SK-N-SH treated with all-trans-retinoic acid at 6 μM for 48 hours (cell line): ENCODE results near the gene DDA1.

Experiments used
- ATAC-seq: fragments of 200-7000 bp; cut with Tn5 transposase; 3 replicates; pipeline ENCODE4 v1.9.1; 2020; ENCODE audit warnings: mild to moderate bottlenecking, moderate library complexity
- ARNTL ChIP-seq: fragments of 450-650 bp; formaldehyde crosslinking; IDR thresholded peaks from 2 replicates; pipeline ENCODE4 v1.5.0; 2020; ENCODE audit warnings: low read depth, mild to moderate bottlenecking, moderate library complexity, borderline replicate concordance
- BACH2 ChIP-seq: fragments of 250-450 bp; sonication (Bioruptor Pico); IDR thresholded peaks from 2 replicates; pipeline ENCODE4 v1.9.0; 2021; ENCODE audit warnings: mild to moderate bottlenecking, borderline replicate concordance
- CREB5 ChIP-seq: fragments of 250-450 bp; sonication (Bioruptor Pico); IDR thresholded peaks from 2 replicates; pipeline ENCODE4 v1.5.1; 2020; ENCODE audit warnings: low read depth, mild to moderate bottlenecking, moderate library complexity
- CSDC2 ChIP-seq: fragments of 250-450 bp; sonication (Bioruptor Pico); IDR thresholded peaks from 2 replicates; pipeline ENCODE4 v1.5.0; 2020; ENCODE audit warnings: mild to moderate bottlenecking, moderate library complexity
- CSRNP3 ChIP-seq: fragments of 250-450 bp; sonication (Bioruptor Pico); IDR thresholded peaks from 2 replicates; pipeline ENCODE4 v1.5.1; 2021; ENCODE audit warnings: mild to moderate bottlenecking, moderate library complexity
- ESRRG ChIP-seq: fragments of 250-450 bp; sonication (Bioruptor Pico); IDR thresholded peaks from 2 replicates; pipeline ENCODE4 v1.6.1; 2021; ENCODE audit warnings: mild to moderate bottlenecking
- GLIS3 ChIP-seq: fragments of 250-450 bp; sonication (Bioruptor Pico); IDR thresholded peaks from 2 replicates; pipeline ENCODE4 v1.5.0; 2020; ENCODE audit warnings: mild to moderate bottlenecking, moderate library complexity
- ISL1 ChIP-seq: fragments of 250-450 bp; sonication (Bioruptor Pico); IDR thresholded peaks from 2 replicates; pipeline ENCODE4 v2.1.2; 2022; ENCODE audit warnings: mild to moderate bottlenecking, moderate library complexity
- OSR1 ChIP-seq: fragments of 250-450 bp; sonication (Bioruptor Pico); IDR thresholded peaks from 2 replicates; pipeline ENCODE4 v1.8.0; 2022; ENCODE audit warnings: moderate library complexity, mild to moderate bottlenecking, inconsistent platforms
- RARB ChIP-seq: fragments of 250-450 bp; sonication (Bioruptor Pico); IDR thresholded peaks from 2 replicates; pipeline ENCODE4 v1.8.0; 2021; ENCODE audit warnings: mild to moderate bottlenecking, moderate library complexity
- SNAI2 ChIP-seq: fragments of 250-450 bp; sonication (Bioruptor Pico); IDR thresholded peaks from 2 replicates; pipeline ENCODE4 v1.5.0; 2020; ENCODE audit warnings: mild to moderate bottlenecking, moderate library complexity
- TCF4 ChIP-seq: fragments of 250-450 bp; sonication (Bioruptor Pico); IDR thresholded peaks from 2 replicates; pipeline ENCODE4 v1.8.0; 2021; ENCODE audit warnings: mild to moderate bottlenecking, moderate library complexity, borderline replicate concordance
- TOX ChIP-seq: fragments of 250-450 bp; sonication (Bioruptor Pico); IDR thresholded peaks from 2 replicates; pipeline ENCODE4 v1.8.0; 2021; ENCODE audit warnings: mild to moderate bottlenecking, moderate library complexity, borderline replicate concordance
- TSHZ2 ChIP-seq: fragments of 250-450 bp; sonication (Bioruptor Pico); IDR thresholded peaks from 2 replicates; pipeline ENCODE4 v1.5.0; 2020; ENCODE audit warnings: mild to moderate bottlenecking, moderate library complexity
- ZC3H10 ChIP-seq: fragments of 250-450 bp; sonication (Bioruptor Pico); IDR thresholded peaks from 2 replicates; pipeline ENCODE4 v1.5.1; 2021; ENCODE audit warnings: mild to moderate bottlenecking, moderate library complexity
- ZFP3 ChIP-seq: fragments of 250-450 bp; sonication (Bioruptor Pico); IDR thresholded peaks from 2 replicates; pipeline ENCODE4 v1.5.0; 2020; ENCODE audit warnings: mild to moderate bottlenecking, moderate library complexity
- ZFP30 ChIP-seq: fragments of 450-650 bp; formaldehyde crosslinking; IDR thresholded peaks from 2 replicates; pipeline ENCODE4 v1.5.0; 2022; ENCODE audit warnings: mild to moderate bottlenecking, moderate library complexity
- ZNF565 ChIP-seq: fragments of 450-650 bp; formaldehyde crosslinking; conservative IDR thresholded peaks from 2 replicates; pipeline ENCODE4 v1.5.0; 2020; ENCODE audit warnings: low read depth, mild to moderate bottlenecking, moderate library complexity
- ZNF70 ChIP-seq: fragments of 450-650 bp; formaldehyde crosslinking; IDR thresholded peaks from 2 replicates; pipeline ENCODE4 v1.5.0; 2020; ENCODE audit warnings: mild to moderate bottlenecking, moderate library complexity
- ZNF8 ChIP-seq: fragments of 450-650 bp; formaldehyde crosslinking; IDR thresholded peaks from 2 replicates; pipeline ENCODE4 v1.5.0; 2020; ENCODE audit warnings: mild to moderate bottlenecking, moderate library complexity

DDA1 gene

GRCh38 chr19:17337675-17338432, 28.5 kb downstream of the DDA1 start:
- ATAC-seq: peak; percentile 2
- TF ChIP-seq ISL1 (CRISPR knock-in tag) (no peak), OSR1 (no peak), ZFP3 (no peak), RARB (CRISPR knock-in tag) (no peak), SNAI2 (no peak)

GRCh38 chr19:17338433-17339078, 29.2 kb downstream of the DDA1 start:
- TF ChIP-seq ZNF565 (no peak), ISL1 (CRISPR knock-in tag) (no peak), TOX (CRISPR knock-in tag) (no peak), OSR1 (no peak), ZNF70 (CRISPR knock-in tag) (no peak), GLIS3 (CRISPR knock-in tag) (no peak), CSDC2 (CRISPR knock-in tag) (no peak), ARNTL (no peak)
- TF ChIP-seq, all 23 proteins: peak for 0
- ATAC-seq: no peak

GRCh38 chr19:17339088-17339741, 29.9 kb downstream of the DDA1 start:
- TF ChIP-seq CSDC2 (CRISPR knock-in tag) (no peak), ZFP3 (no peak), OSR1 (no peak), GLIS3 (CRISPR knock-in tag) (no peak), RARB (CRISPR knock-in tag) (no peak), ESRRG (CRISPR knock-in tag) (no peak), ZNF8 (CRISPR knock-in tag) (no peak), SNAI2 (no peak), BACH2 (CRISPR knock-in tag) (no peak), ZFP30 (CRISPR knock-in tag) (no peak), ISL1 (CRISPR knock-in tag) (no peak), TSHZ2 (no peak), ZNF70 (CRISPR knock-in tag) (no peak)
- TF ChIP-seq, all 23 proteins: peak for 0
- ATAC-seq: no peak

GRCh38 chr19:17340302-17340870, 31.0 kb downstream of the DDA1 start:
- TF ChIP-seq ZNF70 (CRISPR knock-in tag): no peak
- no peak for TF ChIP-seq GLIS3 (CRISPR knock-in tag)
- no peak for TF ChIP-seq BACH2 (CRISPR knock-in tag)
- no peak for TF ChIP-seq ZFP3
- TF ChIP-seq ZC3H10 (CRISPR knock-in tag): no peak
- TF ChIP-seq ISL1 (CRISPR knock-in tag): no peak
- ATAC-seq: no peak

- ATAC-seq: no peak
- TF ChIP-seq GLIS3 (CRISPR knock-in tag) (no peak), TCF4 (CRISPR knock-in tag) (no peak), TOX (CRISPR knock-in tag) (no peak), ZNF8 (CRISPR knock-in tag) (no peak), CSRNP3 (CRISPR knock-in tag) (no peak), CREB5 (CRISPR knock-in tag) (no peak), ESRRG (CRISPR knock-in tag) (no peak), TSHZ2 (no peak), CSDC2 (CRISPR knock-in tag) (no peak), ZNF70 (CRISPR knock-in tag) (no peak), ZFP30 (CRISPR knock-in tag) (no peak), SNAI2 (no peak), ARNTL (no peak), ZC3H10 (CRISPR knock-in tag) (no peak)
- TF ChIP-seq, all 23 proteins: peak for 0
Measured at GRCh38 chr19:17340871-17341357, 31.6 kb downstream of the DDA1 start.
